ENCODE results near the gene INSYN2B.
A peak's percentile ranks its signal among the peaks of the same experiment; 100 is the strongest.

Gene INSYN2B

DNA sequence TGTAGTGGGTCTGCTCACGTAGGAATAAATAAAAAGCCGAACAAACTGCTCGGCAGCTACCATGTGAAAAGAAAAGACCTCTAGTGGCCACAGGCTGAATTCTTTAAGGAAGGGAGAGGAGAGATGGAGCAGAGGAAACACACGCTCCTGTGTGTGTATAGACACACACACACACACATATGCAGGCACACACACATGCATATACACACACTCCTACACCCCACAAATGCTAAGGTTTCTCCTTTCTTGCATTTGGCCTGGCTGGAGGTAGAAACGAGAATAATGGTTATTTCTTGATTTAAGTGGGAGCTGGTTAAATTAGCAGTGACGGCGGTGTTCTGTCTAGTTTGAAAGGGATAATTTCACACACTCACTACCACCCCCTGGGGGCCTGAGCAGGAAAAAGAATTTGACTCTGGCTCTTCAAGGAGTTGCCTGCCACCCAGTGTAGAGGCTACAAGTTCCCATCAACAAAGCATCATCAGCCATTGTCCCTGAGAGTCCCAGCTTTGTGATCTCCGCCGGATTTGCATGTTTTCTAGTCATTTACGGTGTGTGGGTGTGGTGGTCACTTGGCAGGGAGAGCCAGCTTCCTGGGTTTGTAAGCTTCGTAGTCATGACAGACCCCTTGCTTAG lies at the start of gene INSYN2B:
TSS of gene INSYN2B (minus strand) at position 78 of the 636 bp plus-strand sequence. CDS start 96,597 bp downstream, outside the sequence.
- peak; percentile 76 for DNase-seq (ENCODE audit: low spot score)

DNA sequence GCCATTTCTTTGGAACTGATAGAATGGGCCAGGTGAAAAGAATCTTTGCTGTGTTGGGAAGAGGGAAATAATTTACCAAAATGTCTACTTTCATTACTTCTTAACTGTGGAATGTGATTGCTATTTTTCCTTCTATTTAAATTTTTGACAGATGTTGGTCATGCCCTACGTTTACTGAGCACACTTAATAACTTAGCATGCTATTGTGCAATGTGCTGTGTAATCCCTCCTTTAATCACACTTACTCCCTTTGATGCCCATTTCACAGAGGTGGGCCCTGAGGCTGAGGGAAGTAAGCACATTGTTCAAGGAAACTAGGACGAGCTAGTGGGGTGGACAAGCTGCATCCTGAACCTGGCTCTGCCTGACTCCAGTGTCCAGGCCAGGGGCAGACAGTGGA lies 47.8 kb upstream of the INSYN2B start:
- DNase-seq (ENCODE audit: low spot score): no peak

DNA sequence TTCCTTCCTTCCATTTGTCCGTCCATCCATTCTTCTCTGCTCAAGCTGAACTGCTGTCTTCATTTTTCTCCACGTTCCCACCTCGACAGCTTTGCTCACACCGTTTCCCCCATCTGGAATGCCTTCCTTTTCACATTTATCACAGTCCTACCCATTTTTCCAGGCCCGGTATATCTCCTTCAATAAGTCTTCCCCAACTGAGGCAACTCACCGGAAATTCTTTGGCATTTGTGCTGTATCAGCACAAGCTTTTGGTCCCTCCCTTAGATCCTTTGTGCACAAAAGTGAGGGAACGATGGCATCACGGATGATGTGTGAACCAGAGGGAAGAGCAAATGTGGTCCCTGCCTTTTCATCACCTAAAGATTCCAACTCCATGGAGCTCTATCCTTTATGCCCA lies 45.6 kb upstream of the INSYN2B start:
- no peak for DNase-seq (ENCODE audit: low spot score)

DNA sequence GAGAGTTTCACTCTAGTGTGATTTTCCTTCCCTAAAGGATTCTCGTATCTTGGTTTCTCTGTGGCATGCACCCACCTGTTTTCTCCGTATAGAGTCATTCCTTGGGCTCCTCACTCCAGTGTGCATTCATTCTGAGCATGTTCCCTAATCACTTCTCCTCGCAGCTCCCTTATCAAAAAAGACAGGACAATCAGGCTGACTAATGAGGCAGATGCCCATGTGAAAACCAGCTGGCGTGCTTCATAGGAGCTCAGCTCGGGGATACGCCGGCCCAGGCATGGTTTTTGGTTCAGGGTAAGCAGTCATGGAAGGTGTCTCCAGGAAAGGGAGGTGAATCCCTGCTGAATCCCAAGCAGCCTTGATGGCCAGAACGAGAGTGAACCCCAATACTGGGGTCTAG lies 41.2 kb upstream of the INSYN2B start:
- DNase-seq (ENCODE audit: low spot score): no peak

DNA sequence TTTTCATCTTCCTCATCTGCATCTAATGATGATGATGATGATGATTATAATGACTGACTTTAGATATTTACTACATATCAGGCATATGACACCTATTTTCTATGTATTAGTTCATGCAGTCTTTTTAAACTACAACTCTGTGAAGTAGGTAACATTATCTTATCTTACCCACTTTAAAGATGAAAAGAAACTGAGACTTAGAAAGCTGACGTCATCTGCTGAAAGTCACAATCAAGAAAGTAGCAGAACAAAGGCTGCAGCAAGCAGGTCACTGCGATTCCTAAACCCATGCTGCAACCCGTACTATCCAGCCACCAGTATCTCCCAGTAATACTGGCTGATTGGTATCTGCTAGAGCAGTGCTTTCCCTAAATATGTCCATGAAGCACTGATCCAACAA lies 40.1 kb upstream of the INSYN2B start:
- no peak for DNase-seq (ENCODE audit: low spot score)

GRCh38 chr5:170012622-170013021 lies 32.3 kb upstream of the INSYN2B start:
- no peak for DNase-seq (ENCODE audit: low spot score)

DNA sequence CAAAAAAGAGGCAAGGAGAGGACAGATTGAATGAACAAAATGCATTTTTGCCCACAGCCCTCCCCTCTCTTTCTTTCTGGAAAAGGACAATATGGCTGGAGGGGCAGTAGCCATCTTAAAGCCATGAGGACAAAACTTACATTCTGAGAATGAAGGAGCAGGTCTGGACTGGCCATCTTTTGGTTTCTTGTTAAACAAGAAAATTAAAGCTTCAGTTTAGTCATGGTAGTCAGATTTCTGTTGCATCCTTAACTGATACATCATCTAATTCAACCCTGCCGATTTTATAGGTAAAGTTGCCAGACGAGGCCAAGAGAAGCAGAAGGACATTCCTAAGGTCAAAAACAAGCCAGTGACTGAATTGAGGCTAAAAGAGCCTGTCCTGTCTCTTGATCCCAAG lies 31.5 kb upstream of the INSYN2B start:
- no peak for DNase-seq (ENCODE audit: low spot score)

- no peak for DNase-seq (ENCODE audit: low spot score)
Observed at GRCh38 chr5:170010595-170010994, 30.3 kb upstream of the INSYN2B start.

- DNase-seq (ENCODE audit: low spot score): no peak
Observed at GRCh38 chr5:170008376-170008775, 28.1 kb upstream of the INSYN2B start.

GRCh38 chr5:170006021-170006420 lies 25.7 kb upstream of the INSYN2B start:
- DNase-seq (ENCODE audit: low spot score): no peak

DNA sequence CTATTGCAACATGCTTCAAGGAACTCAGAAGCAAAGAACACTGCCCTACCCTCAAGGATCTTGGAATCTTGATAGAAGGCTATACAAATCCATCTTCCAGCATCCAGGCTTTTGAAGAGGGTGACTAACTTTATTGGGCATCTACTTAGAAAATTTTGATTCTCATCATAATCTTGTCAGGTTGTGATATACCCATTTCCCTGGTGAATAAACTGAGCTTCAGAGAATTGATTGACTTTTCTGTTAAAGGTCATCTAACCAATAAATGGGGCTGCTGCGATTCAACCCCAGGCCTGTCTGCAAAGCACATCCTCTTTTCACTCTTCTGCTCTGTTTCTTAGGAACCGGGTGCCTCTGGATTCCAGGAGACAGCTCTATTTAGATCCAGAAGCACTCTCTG lies 19.9 kb upstream of the INSYN2B start:
- DNase-seq (ENCODE audit: low spot score): no peak

DNA sequence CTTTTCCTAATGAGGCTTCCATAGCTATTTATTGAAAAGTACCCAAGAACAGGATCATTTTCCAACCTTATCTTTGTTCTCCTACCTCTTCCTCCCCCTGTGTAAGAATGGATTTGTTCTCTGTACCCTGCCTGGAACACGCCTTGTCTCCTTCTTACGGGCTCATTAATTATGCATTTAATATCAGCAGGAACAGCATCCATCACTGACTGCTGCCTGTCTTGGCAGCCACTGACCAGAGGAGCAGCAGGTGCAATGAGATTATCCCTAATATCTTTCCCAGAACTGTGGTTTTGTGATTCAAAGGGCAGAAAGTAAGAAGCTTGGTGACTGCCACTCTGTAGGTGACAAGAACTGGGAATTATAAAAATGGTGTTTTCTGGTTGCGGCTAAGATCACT lies 19.3 kb upstream of the INSYN2B start:
- DNase-seq (ENCODE audit: low spot score): no peak

- DNase-seq (ENCODE audit: low spot score): no peak
Observed at GRCh38 chr5:169997798-169998197, 17.5 kb upstream of the INSYN2B start.

- no peak for DNase-seq (ENCODE audit: low spot score)
Observed at GRCh38 chr5:169993485-169993790, 13.1 kb upstream of the INSYN2B start.

GRCh38 chr5:169992789-169993484 lies 12.6 kb upstream of the INSYN2B start:
- DNase-seq (ENCODE audit: low spot score): no peak

GRCh38 chr5:169991115-169991869 lies 11.0 kb upstream of the INSYN2B start:
- no peak for DNase-seq (ENCODE audit: low spot score)

GRCh38 chr5:169989365-169989764 lies 9.1 kb upstream of the INSYN2B start:
- no peak for DNase-seq (ENCODE audit: low spot score)

GRCh38 chr5:169988947-169989346 lies 8.7 kb upstream of the INSYN2B start:
- DNase-seq (ENCODE audit: low spot score): no peak

- no peak for DNase-seq (ENCODE audit: low spot score)
Observed at GRCh38 chr5:169988206-169988605, 7.9 kb upstream of the INSYN2B start.

DNA sequence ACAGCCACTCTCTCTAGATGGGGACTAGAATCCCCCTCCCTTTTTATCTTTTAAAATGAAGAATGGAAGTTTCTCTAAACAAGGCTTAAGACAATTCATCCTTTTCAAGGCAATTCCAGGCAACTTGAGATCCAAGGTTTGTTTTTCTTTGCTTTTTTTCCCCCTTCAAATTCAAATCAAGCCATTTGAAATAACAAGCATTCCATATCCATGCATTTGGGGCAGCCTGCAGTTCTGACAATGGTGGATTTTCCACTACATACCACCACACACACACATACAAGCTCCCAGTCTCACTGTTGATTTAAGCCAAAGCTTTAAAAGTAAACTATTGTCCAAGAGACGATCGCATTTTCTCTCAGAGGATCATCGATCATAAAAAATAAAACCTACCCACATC lies 424 bp downstream of the INSYN2B start:
- DNase-seq (ENCODE audit: low spot score): no peak

- DNase-seq (ENCODE audit: low spot score): peak; percentile 13
Observed at GRCh38 chr5:169978714-169979113, 1.6 kb downstream of the INSYN2B start.

GRCh38 chr5:169974121-169974770 lies 6.0 kb downstream of the INSYN2B start:
- DNase-seq (ENCODE audit: low spot score): no peak

DNA sequence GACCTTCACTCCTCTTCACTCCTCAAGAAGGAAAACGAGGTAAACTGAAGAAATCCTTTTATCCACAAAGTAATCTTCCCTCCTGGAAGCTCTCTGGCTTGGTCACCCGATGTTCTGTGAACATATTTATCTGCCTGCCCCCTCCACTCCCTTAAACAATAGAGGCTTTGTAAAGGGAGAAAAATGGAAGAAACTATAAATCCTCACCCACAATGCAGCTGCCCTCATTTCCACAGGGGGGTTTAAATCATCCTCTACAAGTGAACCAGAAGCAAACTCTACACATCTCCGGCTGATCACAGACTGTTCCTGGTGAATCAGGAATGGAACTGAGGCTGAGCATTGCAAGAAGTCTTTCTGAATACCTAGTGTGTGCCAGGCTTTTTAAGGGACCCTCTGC lies 7.2 kb downstream of the INSYN2B start:
- no peak for DNase-seq (ENCODE audit: low spot score)

Data from cerebellar cortex (tissue), 1 donor.